Activated T-helper 1 cell treated with Interleukin-2 at 50 U/mL for 16 hours (primary cell): Measurements from ENCODE around the gene DUS2.
A peak's percentile ranks its signal among the peaks of the same experiment; 100 is the strongest.

Experiments
- DNase-seq: peaks from one replicate; pipeline ENCODE4 v3.0.0-alpha.2; 2020; ENCODE audit warnings: low read depth

DUS2 gene

GRCh38 chr16:68046106-68046505 lies 23.0 kb downstream of the DUS2 start:
- no peak for DNase-seq

- no peak for DNase-seq
These were observed 24.9 kb downstream of the DUS2 start for GRCh38 chr16:68047987-68048386.

GRCh38 chr16:68049449-68049848 lies 26.4 kb downstream of the DUS2 start:
- no peak for DNase-seq

GRCh38 chr16:68055395-68055794 lies 32.3 kb downstream of the DUS2 start:
- no peak for DNase-seq

GRCh38 chr16:68059804-68060203 lies 36.7 kb downstream of the DUS2 start:
- no peak for DNase-seq

- no peak for DNase-seq
These were observed 38.3 kb downstream of the DUS2 start for GRCh38 chr16:68061396-68061795.

GRCh38 chr16:68062910-68063393 lies 39.9 kb downstream of the DUS2 start:
- DNase-seq: no peak

- DNase-seq: peak; percentile 50
These were observed 41.8 kb downstream of the DUS2 start for GRCh38 chr16:68064791-68065365.

GRCh38 chr16:68065716-68066305 lies 42.7 kb downstream of the DUS2 start:
- no peak for DNase-seq

- no peak for DNase-seq
These were observed 43.7 kb downstream of the DUS2 start for GRCh38 chr16:68066763-68067162.

- no peak for DNase-seq
These were observed 45.8 kb downstream of the DUS2 start for GRCh38 chr16:68068926-68069325.

- DNase-seq: peak; percentile 25
These were observed 46.6 kb downstream of the DUS2 start for GRCh38 chr16:68069511-68070248.

- no peak for DNase-seq
These were observed 47.2 kb downstream of the DUS2 start for GRCh38 chr16:68070249-68070730.

- DNase-seq: no peak
These were observed 47.9 kb downstream of the DUS2 start for GRCh38 chr16:68070806-68071517.

GRCh38 chr16:68071518-68071901 lies 48.4 kb downstream of the DUS2 start:
- DNase-seq: no peak

GRCh38 chr16:68072038-68072695 lies 49.1 kb downstream of the DUS2 start:
- no peak for DNase-seq

GRCh38 chr16:68073902-68074760 lies 51.0 kb downstream of the DUS2 start:
- DNase-seq: no peak

GRCh38 chr16:68074850-68075555 lies 51.9 kb downstream of the DUS2 start:
- peak; percentile 45 for DNase-seq

- DNase-seq: no peak
These were observed 52.9 kb downstream of the DUS2 start for GRCh38 chr16:68075980-68076379.

GRCh38 chr16:68076560-68076959 lies 53.5 kb downstream of the DUS2 start:
- DNase-seq: no peak
